NT2/D1 (cell line): ENCODE measurements around the gene NRXN3.

ENCODE experiments used
- DNase-seq: peaks from one replicate; pipeline ENCODE4 v3.0.0-alpha.2; 2011; ENCODE audit warnings: low read depth, low spot score
- H3K27me3 ChIP-seq: 2 replicates; pipeline ENCODE4 v1.6.0; 2011; ENCODE audit warnings: mild to moderate bottlenecking; ENCODE audit not compliant: insufficient read length, insufficient read depth
- H3K36me3 ChIP-seq: 2 replicates; pipeline ENCODE4 v1.6.1; 2011; ENCODE audit warnings: mild to moderate bottlenecking, low read length, mixed read lengths; ENCODE audit not compliant: insufficient read depth, insufficient read length
- H3K4me1 ChIP-seq: 2 replicates; pipeline ENCODE4 v1.5.1; 2011; ENCODE audit not compliant: insufficient read depth, insufficient read length
- H3K4me3 ChIP-seq: 2 replicates; pipeline ENCODE4 v1.5.1; 2011; ENCODE audit warnings: low read depth; ENCODE audit not compliant: insufficient read length
- H3K9ac ChIP-seq: 2 replicates; pipeline ENCODE4 v1.6.0; 2011; ENCODE audit warnings: low read depth; ENCODE audit not compliant: insufficient read length
- H3K9me3 ChIP-seq: 2 replicates; pipeline ENCODE4 v1.5.1; 2011; ENCODE audit warnings: mild to moderate bottlenecking, low read length; ENCODE audit not compliant: insufficient read depth
- SUZ12 ChIP-seq: IDR thresholded peaks from 2 replicates; pipeline ENCODE4 v1.6.1; 2011; ENCODE audit not compliant: insufficient read length, insufficient read depth; ENCODE audit errors: extremely low read depth
- YY1 ChIP-seq: IDR thresholded peaks from 2 replicates; pipeline ENCODE4 v1.6.1; 2011; ENCODE audit not compliant: insufficient read length, insufficient read depth
- ZNF274 ChIP-seq: IDR thresholded peaks from 2 replicates; pipeline ENCODE4 v1.6.1; 2011; ENCODE audit warnings: mild to moderate bottlenecking, low read depth, low read length

The NRXN3 gene

DNA sequence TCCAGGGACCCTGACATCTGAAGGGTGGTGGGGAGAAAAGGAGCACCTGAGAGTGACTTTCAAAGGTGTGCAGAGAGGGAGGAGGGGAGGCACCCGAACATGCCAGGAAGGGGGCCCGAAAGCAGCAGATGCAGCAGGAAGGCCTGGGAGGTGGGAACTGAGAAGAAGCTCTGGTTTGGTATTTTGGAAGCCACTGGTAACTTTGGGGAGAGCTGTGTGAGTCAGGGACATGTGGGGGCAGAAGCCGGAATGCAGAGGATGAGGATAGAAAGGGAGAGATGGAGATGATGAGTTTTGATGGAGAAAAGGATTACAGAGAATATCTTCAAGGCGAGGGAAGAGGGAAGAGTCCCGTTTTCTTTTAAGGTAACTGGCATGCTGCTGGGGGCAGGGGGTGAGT lies 50.1 kb downstream of the NRXN3 start:
- Histone ChIP-seq H3K9ac (no peak overlapping the region), H3K27me3 (no peaks in the 10 kb centered on the region), H3K4me3 (no peak overlapping the region), H3K4me1 (no peaks in the 10 kb centered on the region), H3K36me3 (no peaks in the 10 kb centered on the region), H3K9me3 (no peaks in the 10 kb centered on the region)
- DNase-seq: no peak
- TF ChIP-seq ZNF274 (no peak), YY1 (no peak), SUZ12 (no peak)

DNA sequence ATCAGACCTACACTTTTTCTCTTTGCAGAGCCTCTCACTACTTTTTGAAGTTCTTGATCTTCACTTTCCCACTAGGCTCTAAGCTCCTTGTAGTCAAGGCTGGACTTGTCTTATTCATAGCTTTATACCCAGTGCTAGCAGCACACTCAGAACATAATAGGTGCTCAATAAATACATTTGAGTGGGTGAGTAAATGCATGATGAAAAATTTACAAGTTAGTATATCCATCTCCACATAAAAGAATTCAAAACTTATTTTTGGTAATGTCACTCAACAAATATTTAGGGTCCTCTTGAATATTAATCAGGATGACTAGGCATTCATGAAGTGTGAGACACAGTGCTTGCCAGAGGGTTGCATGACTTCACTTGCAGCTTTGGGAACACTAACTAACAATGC lies 52.6 kb downstream of the NRXN3 start:
- no peak for DNase-seq
- Histone ChIP-seq H3K4me3 (no peak overlapping the region), H3K27me3 (no peaks in the 10 kb centered on the region), H3K9me3 (no peaks in the 10 kb centered on the region), H3K9ac (no peak overlapping the region), H3K36me3 (no peaks in the 10 kb centered on the region), H3K4me1 (no peaks in the 10 kb centered on the region)
- no peak for TF ChIP-seq YY1
- no peak for TF ChIP-seq ZNF274
- TF ChIP-seq SUZ12: no peak

DNA sequence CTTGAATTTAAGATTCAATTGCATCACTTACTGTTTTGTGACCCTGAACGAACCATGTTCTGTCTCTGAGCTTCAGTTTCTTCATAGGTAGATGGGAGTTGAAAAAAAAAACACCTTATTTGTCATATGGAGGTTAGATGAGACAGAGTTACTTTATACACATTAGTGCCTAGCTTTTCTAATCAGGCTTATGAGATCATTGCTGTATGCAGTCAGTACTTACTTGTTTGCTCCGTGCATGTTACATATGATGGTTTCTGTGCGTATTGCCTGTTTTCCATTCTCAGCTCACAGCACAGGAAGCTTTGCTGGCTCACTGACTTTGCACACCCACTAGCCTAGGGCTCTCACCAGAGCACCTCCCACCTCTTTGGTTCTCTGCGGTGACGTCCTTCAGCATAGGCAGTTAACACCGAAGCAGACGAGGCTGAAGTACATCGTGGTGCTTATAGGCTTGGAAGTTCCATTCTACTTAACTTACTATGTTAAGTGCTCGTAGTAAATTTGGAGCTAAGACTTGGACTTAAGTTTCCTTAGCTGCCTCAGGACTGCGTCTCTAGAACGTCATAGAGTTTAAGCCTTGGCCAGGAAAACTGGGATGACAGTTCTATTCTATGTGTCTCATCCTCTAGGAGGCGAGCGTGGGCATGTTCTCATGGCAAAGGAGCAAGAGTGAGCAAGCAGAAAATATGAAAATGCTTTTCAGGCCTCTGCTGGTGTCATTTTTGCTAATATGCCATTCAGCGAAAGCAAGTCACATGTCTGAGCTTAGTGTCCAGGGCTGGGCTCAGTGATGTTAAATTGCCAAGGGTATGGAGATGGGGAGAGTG lies 57.3 kb downstream of the NRXN3 start:
- no peak for TF ChIP-seq YY1
- TF ChIP-seq SUZ12: no peak
- TF ChIP-seq ZNF274: no peak
- Histone ChIP-seq H3K4me1 (no peaks in the 10 kb centered on the region), H3K36me3 (no peaks in the 10 kb centered on the region), H3K27me3 (no peaks in the 10 kb centered on the region), H3K9ac (no peak overlapping the region), H3K4me3 (no peak overlapping the region), H3K9me3 (no peaks in the 10 kb centered on the region)
- DNase-seq: no peak

DNA sequence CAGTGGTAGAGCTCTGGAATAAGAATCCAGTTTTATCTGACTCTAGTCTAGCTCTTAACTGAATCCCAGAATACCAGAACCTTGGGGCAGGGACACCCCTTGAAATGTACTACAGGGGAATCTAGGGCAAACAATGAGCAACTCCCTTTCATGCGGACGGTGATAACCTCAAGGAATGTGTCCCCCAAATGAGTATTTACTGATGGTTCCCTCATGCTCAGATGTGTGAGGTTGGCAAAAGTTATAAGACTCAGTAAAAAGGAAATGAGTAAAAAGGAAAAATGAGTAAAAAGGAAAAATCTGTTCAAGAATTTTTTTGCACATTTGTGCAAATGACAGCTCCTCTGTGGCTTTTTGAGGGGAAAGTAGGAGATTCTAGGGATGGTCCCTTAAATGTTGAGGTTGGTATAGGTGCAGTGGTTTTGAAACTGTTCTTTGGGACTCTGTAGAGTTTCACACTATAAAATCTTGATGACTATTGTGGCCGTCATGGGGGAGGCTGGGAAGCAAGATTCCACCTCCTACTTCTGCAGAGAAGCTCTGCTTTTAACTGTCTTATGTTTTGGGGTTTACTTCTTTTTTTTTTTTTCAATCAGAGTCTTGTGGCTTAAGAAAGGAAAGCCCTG lies 58.6 kb downstream of the NRXN3 start:
- Histone ChIP-seq H3K27me3 (no peaks in the 10 kb centered on the region), H3K36me3 (no peaks in the 10 kb centered on the region), H3K4me1 (no peaks in the 10 kb centered on the region), H3K9me3 (no peaks in the 10 kb centered on the region), H3K4me3 (no peak overlapping the region), H3K9ac (no peak overlapping the region)
- TF ChIP-seq SUZ12 (no peak), YY1 (no peak), ZNF274 (no peak)
- no peak for DNase-seq

DNA sequence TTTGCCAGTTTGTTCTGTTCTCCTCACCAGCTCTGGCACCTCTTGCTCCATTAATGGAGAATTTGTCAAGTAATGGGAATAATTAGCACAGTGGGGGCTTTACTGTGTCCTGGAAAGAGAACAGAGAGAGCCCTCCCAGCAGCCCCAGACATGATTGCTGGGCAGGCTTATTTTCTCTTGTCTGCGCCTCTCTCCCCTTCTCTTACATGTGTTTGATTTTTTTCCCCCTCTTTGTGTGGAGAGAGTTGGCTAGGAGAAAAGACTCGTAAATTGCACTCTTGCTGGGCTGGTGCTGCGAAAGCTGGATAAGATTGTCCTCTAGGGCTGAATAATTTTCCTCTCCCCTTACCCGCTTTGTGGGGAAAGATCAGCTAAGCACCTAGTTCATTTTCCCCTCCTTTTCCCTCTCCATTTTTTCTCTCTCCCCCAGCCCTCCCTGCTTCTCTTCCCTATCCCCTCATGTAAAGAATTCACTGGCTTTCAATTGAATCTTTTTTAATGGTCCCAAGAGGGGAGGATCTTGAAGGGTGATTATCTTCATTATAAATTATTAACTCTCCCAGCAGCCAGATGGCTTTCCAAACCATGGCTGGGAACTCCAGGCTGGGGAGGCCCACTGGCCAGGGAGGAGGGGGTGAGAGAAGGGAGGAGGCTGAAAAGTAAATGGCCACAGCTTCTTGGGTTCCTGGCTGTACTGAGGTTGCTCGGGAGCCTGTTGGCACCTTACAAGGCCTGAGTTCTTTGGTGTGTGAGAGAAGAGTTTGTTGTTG lies 62.2 kb downstream of the NRXN3 start:
- no peak overlapping the region for H3K4me3 ChIP-seq
- no peaks in the 10 kb centered on the region for H3K4me1 ChIP-seq
- no peak for DNase-seq
- H3K9me3 ChIP-seq: no peaks in the 10 kb centered on the region
- H3K9ac ChIP-seq: no peak overlapping the region
- no peaks in the 10 kb centered on the region for H3K36me3 ChIP-seq
- no peak for TF ChIP-seq YY1
- TF ChIP-seq ZNF274: no peak
- TF ChIP-seq SUZ12: no peak
- H3K27me3 ChIP-seq: no peaks in the 10 kb centered on the region

DNA sequence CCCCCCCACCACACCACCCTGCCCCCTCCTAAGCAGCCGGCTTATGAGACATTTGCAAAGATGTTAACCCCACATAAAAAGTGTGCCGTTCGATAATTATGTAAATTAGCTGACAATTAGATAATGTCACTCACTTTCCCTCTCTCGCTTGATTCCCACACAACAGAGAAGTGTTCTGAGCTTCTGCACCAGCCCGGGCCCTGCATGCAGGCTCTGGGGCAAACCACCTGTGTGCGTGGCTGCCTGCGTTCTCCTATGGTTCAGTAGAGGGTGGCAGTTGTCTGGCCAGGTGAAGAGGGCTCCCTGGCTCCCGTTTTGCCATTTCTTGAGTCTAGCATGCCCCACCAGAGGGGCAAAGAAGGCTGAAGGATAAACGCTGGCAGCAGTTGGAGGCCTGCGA lies 68.0 kb downstream of the NRXN3 start:
- peaks cover under 1% of the 10 kb centered on the region for H3K36me3 ChIP-seq
- TF ChIP-seq ZNF274: no peak
- H3K4me3 ChIP-seq: no peak overlapping the region
- H3K9me3 ChIP-seq: no peaks in the 10 kb centered on the region
- no peak for DNase-seq
- H3K4me1 ChIP-seq: no peaks in the 10 kb centered on the region
- no peaks in the 10 kb centered on the region for H3K27me3 ChIP-seq
- no peak overlapping the region for H3K9ac ChIP-seq

DNA sequence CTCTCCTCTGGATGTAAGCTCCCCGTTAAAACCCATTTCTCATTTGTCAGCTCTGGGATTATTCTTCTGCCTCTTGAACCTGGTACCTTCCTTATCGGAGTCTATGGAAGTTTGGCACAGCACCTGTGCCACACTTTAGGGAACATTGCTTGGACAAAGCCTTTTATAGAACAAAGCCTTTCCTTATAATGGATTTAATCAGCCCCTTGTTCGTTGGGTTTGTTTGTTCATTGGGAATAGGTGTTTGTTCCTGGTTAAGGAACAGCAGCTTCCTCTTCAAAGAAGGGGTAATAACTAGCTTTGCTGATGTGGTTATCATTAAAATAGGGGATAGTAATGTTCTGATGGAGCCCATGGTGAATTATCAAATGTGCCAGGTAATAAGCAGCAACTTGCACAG lies 70.4 kb downstream of the NRXN3 start:
- no peak for TF ChIP-seq YY1
- no peak for TF ChIP-seq SUZ12
- no peak for TF ChIP-seq ZNF274
- no peak for DNase-seq

More for the DNA sequence above, 70.4 kb downstream of the NRXN3 start:
- no peaks in the 10 kb centered on the region for H3K9me3 ChIP-seq
- no peaks in the 10 kb centered on the region for H3K27me3 ChIP-seq
- H3K9ac ChIP-seq: no peak overlapping the region
- H3K36me3 ChIP-seq: peaks cover 7% of the 10 kb centered on the region
- H3K4me3 ChIP-seq: no peak overlapping the region
- H3K4me1 ChIP-seq: no peaks in the 10 kb centered on the region
